HL-60 (cell line): ENCODE measurements around the gene GP9.
"Not testable (repeated sequence)": the region's sequence is repeated elsewhere in the genome, so short reads cannot be mapped to it uniquely, and the experiment has no call there.

Source experiments
- CTCF ChIP-seq: IDR thresholded peaks from one replicate; pipeline ENCODE4 v1.5.1; 2011; ENCODE audit warnings: low read length, control low read depth, inconsistent platforms; ENCODE audit not compliant: insufficient read depth
- POLR2AphosphoS5 ChIP-seq: IDR thresholded peaks from 2 replicates; pipeline ENCODE4 v1.6.1; 2012; ENCODE audit warnings: low read depth
- REST ChIP-seq: IDR thresholded peaks from 2 replicates; pipeline ENCODE4 v1.6.1; 2012; ENCODE audit warnings: low read depth; ENCODE audit not compliant: insufficient replicate concordance

GRCh38 chr3:129111076-129111780 lies 50.6 kb downstream of the GP9 start:
- TF ChIP-seq CTCF, POLR2AphosphoS5, REST: not testable (repeated sequence)
